HepG2 (cell line): Measurements from ENCODE around the gene DLX5. TPM values are rescaled to one million over a fixed set of nuclear protein-coding genes. Genes with fewer than 3 reads are reported as not detected.

Source experiments
- GATAD2A ChIP-seq: IDR thresholded peaks from 2 replicates; pipeline ENCODE4 v1.6.1; 2016
- HIVEP1 ChIP-seq: sonication (generic); formaldehyde crosslinking; IDR thresholded peaks from 2 replicates; pipeline ENCODE4 v1.4.0; 2020; ENCODE audit warnings: mild to moderate bottlenecking, missing genetic modification reagents
- ISL2 ChIP-seq: sonication (generic); formaldehyde crosslinking; IDR thresholded peaks from 2 replicates; pipeline ENCODE4 v1.5.0; 2020; ENCODE audit warnings: missing genetic modification reagents
- KDM5A ChIP-seq: fragments of 200-600 bp; sonication (generic); IDR thresholded peaks from 2 replicates; pipeline ENCODE4 v1.7.0; 2018; ENCODE audit warnings: antibody characterized with exemption, mild to moderate bottlenecking, low read length, borderline replicate concordance
- KLF11 ChIP-seq: IDR thresholded peaks from 2 replicates; pipeline ENCODE4 v1.6.1; 2016; ENCODE audit warnings: missing compliant biosample characterization
- LCORL ChIP-seq, 2 experiments: fragments of 450-650 bp in 1 of 2; sonication (generic) in 1 of 2; formaldehyde crosslinking in 1 of 2; IDR thresholded peaks; 2 replicates each; pipeline versions ENCODE4 v1.5.0 to v1.6.1; 2017 to 2020; ENCODE audit warnings: antibody characterized with exemption in 1 of 2, missing genetic modification reagents in 1 of 2
- PHF21A ChIP-seq: sonication (generic); formaldehyde crosslinking; IDR thresholded peaks from 2 replicates; pipeline ENCODE4 v1.5.0; 2020; ENCODE audit warnings: mild to moderate bottlenecking, missing genetic modification reagents
- RFX5 ChIP-seq: IDR thresholded peaks from 2 replicates; pipeline ENCODE4 v1.6.1; 2011; ENCODE audit warnings: low read depth, low read length, improper control_type of control experiment
- SOX13 ChIP-seq, 3 experiments: fragments of 450-650 bp in 1 of 3; sonication (generic) in 1 of 3; formaldehyde crosslinking in 1 of 3; IDR thresholded peaks in 2 of 3; conservative IDR thresholded peaks in 1 of 3; 2 replicates each; pipeline versions ENCODE4 v1.5.0 to v1.6.1; 2016 to 2020; ENCODE audit warnings: antibody characterized with exemption in 1 of 3, mild to moderate bottlenecking in 1 of 3, missing compliant biosample characterization in 1 of 3, missing genetic modification reagents in 1 of 3, moderate library complexity in 1 of 3
- SP140L ChIP-seq: sonication (generic); formaldehyde crosslinking; IDR thresholded peaks from 2 replicates; pipeline ENCODE4 v1.4.0; 2020; ENCODE audit warnings: missing genetic modification reagents, borderline replicate concordance
- TEAD3 ChIP-seq: optimal IDR thresholded peaks from 2 replicates; pipeline ENCODE3; 2016; ENCODE audit warnings: borderline replicate concordance
- WIZ ChIP-seq: sonication (generic); formaldehyde crosslinking; IDR thresholded peaks from 2 replicates; pipeline ENCODE4 v1.5.1; 2020; ENCODE audit warnings: mild to moderate bottlenecking, missing genetic modification reagents
- ZNF24 ChIP-seq: fragments of 450-650 bp; IDR thresholded peaks from 2 replicates; pipeline ENCODE4 v1.6.1; 2017; ENCODE audit warnings: antibody characterized with exemption, mild to moderate bottlenecking
- ZNF556 ChIP-seq: sonication (generic); formaldehyde crosslinking; IDR thresholded peaks from 2 replicates; pipeline ENCODE4 v1.4.0; 2020; ENCODE audit warnings: mild to moderate bottlenecking, missing genetic modification reagents, borderline replicate concordance
- ZNF776 ChIP-seq: sonication (generic); formaldehyde crosslinking; IDR thresholded peaks from 2 replicates; pipeline ENCODE4 v1.4.0; 2020; ENCODE audit warnings: mild to moderate bottlenecking, missing genetic modification reagents
- ZNF850 ChIP-seq: sonication (generic); formaldehyde crosslinking; conservative IDR thresholded peaks from 2 replicates; pipeline ENCODE4 v1.9.0; 2021; ENCODE audit warnings: mild to moderate bottlenecking, missing genetic modification reagents
- polyA plus RNA-seq, 8 experiments: library from polyadenylated mRNA; depleted of rRNA in 3 of 8; stranded (reverse) in 7 of 8; unstranded in 1 of 8; fragments of >200 nt; fragmentation: Illumina TruSeq in 4 of 8; extraction: Trizol in 4 of 8; gene quantifications; 2 replicates each; pipeline versions ENCODE4 v1.2.1 to v1.2.3, GENCODE V29; 2011 to 2016; ENCODE audit warnings: low read depth in 4 of 8, missing spikeins in 1 of 8, mixed read lengths in 1 of 8; ENCODE audit not compliant: insufficient read depth in 1 of 8
- total RNA-seq, 5 experiments: library from RNA; depleted of rRNA; stranded (reverse); fragments of >200 nt; fragmentation: Illumina TruSeq; extraction: Trizol; gene quantifications; 2 replicates each; pipeline ENCODE4 v1.2.3, GENCODE V29; 2016; ENCODE audit warnings: low read depth in 1 of 5
- TF ChIP-seq, protein P1 (sequence below): IDR thresholded peaks from 2 replicates; pipeline ENCODE4 v1.6.1; 2016; ENCODE audit warnings: low read depth
- TF ChIP-seq, protein P2 (sequence below): sonication (generic); formaldehyde crosslinking; IDR thresholded peaks from 2 replicates; pipeline ENCODE4 v1.8.1; 2023; ENCODE audit warnings: mild to moderate bottlenecking, moderate library complexity, missing genetic modification reagents
- TF ChIP-seq, protein P3 (sequence below): sonication (generic); formaldehyde crosslinking; IDR thresholded peaks from 2 replicates; pipeline ENCODE4 v1.4.0; 2020; ENCODE audit warnings: missing genetic modification reagents, borderline replicate concordance
- TF ChIP-seq, protein P4 (sequence below): sonication (generic); formaldehyde crosslinking; IDR thresholded peaks from 2 replicates; pipeline ENCODE4 v1.5.0; 2020; ENCODE audit warnings: missing genetic modification reagents, mild to moderate bottlenecking, borderline replicate concordance
- TF ChIP-seq, protein P5 (sequence below): IDR thresholded peaks from 2 replicates; pipeline ENCODE4 v1.6.1; 2016

The DLX5 gene
- total and polyA plus RNA-seq, 2 of the 13 experiments (the other 11 are each of a cell fraction or from before 2014, with no cell fraction given), result not detected

DNA sequence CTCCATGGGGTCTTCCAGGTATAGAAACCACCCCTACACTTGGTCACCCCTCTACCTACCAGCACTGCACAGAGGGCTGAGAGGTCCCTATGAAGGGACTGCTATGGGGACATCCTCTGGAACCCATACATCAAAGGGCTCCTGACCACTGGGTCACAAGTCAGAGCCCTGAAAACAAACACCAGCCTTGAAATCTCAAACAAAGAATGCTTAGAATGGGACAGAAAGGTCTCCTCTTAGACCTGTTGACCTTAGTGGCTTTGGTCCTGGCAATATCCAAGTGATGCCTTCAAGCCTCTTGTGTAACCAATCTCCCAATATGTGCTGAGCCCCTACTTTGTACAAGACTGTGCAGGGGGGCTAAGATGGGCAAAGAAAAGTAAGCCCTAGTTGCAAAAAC, 53.9 kb downstream of the DLX5 start (continued):
- TF ChIP-seq LCORL (IDR thresholded peaks at IDR 0.05), result peak; percentile 87
- peak; percentile 96 for TF ChIP-seq LCORL (CRISPR knock-in tag; IDR thresholded peaks at IDR 0.05)
- TF ChIP-seq, protein P1, sequence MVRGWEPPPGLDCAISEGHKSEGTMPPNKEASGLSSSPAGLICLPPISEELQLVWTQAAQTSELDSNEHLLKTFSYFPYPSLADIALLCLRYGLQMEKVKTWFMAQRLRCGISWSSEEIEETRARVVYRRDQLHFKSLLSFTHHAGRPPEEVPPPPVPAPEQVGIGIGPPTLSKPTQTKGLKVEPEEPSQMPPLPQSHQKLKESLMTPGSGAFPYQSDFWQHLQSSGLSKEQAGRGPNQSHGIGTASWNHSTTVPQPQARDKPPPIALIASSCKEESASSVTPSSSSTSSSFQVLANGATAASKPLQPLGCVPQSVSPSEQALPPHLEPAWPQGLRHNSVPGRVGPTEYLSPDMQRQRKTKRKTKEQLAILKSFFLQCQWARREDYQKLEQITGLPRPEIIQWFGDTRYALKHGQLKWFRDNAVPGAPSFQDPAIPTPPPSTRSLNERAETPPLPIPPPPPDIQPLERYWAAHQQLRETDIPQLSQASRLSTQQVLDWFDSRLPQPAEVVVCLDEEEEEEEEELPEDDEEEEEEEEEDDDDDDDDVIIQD, result peak; percentile 88
- TF ChIP-seq, protein P2, sequence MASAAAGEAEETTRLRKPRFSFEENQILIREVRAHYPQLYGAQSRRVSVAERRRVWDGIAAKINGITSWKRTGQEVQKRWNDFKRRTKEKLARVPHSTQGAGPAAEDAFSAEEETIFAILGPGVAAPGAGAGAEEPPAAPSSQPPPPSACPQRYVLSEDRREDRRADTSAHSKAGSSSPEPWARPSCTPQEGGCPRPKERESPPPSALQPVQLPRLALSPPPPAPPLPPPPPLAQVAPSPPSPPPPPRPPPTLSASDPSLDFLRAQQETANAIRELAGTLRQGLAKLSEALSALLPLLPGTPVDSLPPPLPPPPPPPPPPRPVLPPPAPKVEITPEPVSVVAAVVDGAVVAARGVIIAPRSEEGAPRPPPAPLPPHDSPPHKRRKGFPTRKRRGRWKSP, result peak; percentile 46; the same call in 1 of the 2 replicates
- TF ChIP-seq SOX13 (IDR thresholded peaks at IDR 0.05), result peak; percentile 71
- TF ChIP-seq SOX13 (CRISPR knock-in tag; conservative IDR thresholded peaks at IDR 0.05 in 1 of 2, IDR thresholded peaks at IDR 0.05 in 1 of 2), result peak in 1 of 2 experiments; percentile 92; a peak in 2 of 4 replicates
- TF ChIP-seq, protein P3, sequence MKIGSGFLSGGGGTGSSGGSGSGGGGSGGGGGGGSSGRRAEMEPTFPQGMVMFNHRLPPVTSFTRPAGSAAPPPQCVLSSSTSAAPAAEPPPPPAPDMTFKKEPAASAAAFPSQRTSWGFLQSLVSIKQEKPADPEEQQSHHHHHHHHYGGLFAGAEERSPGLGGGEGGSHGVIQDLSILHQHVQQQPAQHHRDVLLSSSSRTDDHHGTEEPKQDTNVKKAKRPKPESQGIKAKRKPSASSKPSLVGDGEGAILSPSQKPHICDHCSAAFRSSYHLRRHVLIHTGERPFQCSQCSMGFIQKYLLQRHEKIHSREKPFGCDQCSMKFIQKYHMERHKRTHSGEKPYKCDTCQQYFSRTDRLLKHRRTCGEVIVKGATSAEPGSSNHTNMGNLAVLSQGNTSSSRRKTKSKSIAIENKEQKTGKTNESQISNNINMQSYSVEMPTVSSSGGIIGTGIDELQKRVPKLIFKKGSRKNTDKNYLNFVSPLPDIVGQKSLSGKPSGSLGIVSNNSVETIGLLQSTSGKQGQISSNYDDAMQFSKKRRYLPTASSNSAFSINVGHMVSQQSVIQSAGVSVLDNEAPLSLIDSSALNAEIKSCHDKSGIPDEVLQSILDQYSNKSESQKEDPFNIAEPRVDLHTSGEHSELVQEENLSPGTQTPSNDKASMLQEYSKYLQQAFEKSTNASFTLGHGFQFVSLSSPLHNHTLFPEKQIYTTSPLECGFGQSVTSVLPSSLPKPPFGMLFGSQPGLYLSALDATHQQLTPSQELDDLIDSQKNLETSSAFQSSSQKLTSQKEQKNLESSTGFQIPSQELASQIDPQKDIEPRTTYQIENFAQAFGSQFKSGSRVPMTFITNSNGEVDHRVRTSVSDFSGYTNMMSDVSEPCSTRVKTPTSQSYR (CRISPR knock-in tag), result peak; percentile 37; the same call in 1 of the 2 replicates
- TF ChIP-seq, protein P4, sequence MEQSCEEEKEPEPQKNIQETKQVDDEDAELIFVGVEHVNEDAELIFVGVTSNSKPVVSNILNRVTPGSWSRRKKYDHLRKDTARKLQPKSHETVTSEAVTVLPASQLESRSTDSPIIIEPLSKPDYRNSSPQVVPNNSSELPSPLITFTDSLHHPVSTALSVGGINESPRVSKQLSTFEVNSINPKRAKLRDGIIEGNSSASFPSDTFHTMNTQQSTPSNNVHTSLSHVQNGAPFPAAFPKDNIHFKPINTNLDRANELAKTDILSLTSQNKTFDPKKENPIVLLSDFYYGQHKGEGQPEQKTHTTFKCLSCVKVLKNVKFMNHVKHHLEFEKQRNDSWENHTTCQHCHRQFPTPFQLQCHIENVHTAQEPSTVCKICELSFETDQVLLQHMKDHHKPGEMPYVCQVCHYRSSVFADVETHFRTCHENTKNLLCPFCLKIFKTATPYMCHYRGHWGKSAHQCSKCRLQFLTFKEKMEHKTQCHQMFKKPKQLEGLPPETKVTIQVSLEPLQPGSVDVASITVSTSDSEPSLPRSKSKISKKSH (CRISPR knock-in tag), result no peak
- TF ChIP-seq HIVEP1 (CRISPR knock-in tag), result no peak
- TF ChIP-seq ZNF24, result peak; percentile 17; the same call in 1 of the 2 replicates
- peak; percentile 89 for TF ChIP-seq TEAD3 (CRISPR knock-in tag)
- TF ChIP-seq, protein P5, sequence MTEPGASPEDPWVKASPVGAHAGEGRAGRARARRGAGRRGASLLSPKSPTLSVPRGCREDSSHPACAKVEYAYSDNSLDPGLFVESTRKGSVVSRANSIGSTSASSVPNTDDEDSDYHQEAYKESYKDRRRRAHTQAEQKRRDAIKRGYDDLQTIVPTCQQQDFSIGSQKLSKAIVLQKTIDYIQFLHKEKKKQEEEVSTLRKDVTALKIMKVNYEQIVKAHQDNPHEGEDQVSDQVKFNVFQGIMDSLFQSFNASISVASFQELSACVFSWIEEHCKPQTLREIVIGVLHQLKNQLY (CRISPR knock-in tag), result peak; percentile 40; the same call in 1 of the 2 replicates
- TF ChIP-seq SP140L (CRISPR knock-in tag), result no peak
- peak; percentile 90 for TF ChIP-seq GATAD2A (CRISPR knock-in tag)
- no peak for TF ChIP-seq KDM5A
- peak; percentile 94 for TF ChIP-seq PHF21A (CRISPR knock-in tag)
- no peak for TF ChIP-seq ZNF850 (CRISPR knock-in tag)
- peak; percentile 94 for TF ChIP-seq ISL2
- TF ChIP-seq WIZ (CRISPR knock-in tag), result 0 out of 2 replicates have a peak, but pooled peaks have one; percentile 51
- 0 out of 2 replicates have a peak, but pooled peaks have one; percentile 64 for TF ChIP-seq ZNF556 (CRISPR knock-in tag)
- no peak for TF ChIP-seq KLF11 (CRISPR knock-in tag)
- no peak for TF ChIP-seq RFX5
- TF ChIP-seq ZNF776 (CRISPR knock-in tag), result no peak
